A673 (cell line): Measurements from ENCODE around the gene VTI1A. TPM values are rescaled to one million over a fixed set of nuclear protein-coding genes. Genes with fewer than 3 reads are reported as not detected.

Experiments used
- BruUV-seq: library from RNA; stranded (reverse); fragments of 400-500 nt; replicated peaks from 2 replicates; lab custom pipeline; 2021; lab: Mats Ljungman, UMichigan
- CTCF ChIA-PET: fragments of 300-600 bp; sonication (Branson Sonifier 250); formaldehyde crosslinking; loops from one replicate; lab custom pipeline; 2022; ENCODE audit warnings: antibody characterized with exemption; lab: Charles Lee
- POLR2A ChIA-PET: fragments of 300-600 bp; sonication (Branson Sonifier 250); formaldehyde crosslinking; loops from one replicate; lab custom pipeline; 2022; ENCODE audit warnings: antibody characterized with exemption; ENCODE audit not compliant: low non-redundant PET; lab: Charles Lee
- DNase-seq: peaks from one replicate; pipeline ENCODE4 v3.0.0-alpha.2; 2015; ENCODE audit warnings: low spot score
- H3K27ac ChIP-seq: fragments of 200-600 bp; sonication (generic); 2 replicates; pipeline ENCODE4 v1.5.1; 2016; ENCODE audit warnings: mixed run types, low read depth, mild to moderate bottlenecking, mixed read lengths, antibody characterized with exemption, low read length; ENCODE audit not compliant: poor library complexity, severe bottlenecking
- H3K27me3 ChIP-seq: fragments of 200-600 bp; sonication (generic); replicated peaks from 2 replicates; pipeline ENCODE4 v1.6.1; 2017; ENCODE audit warnings: mixed run types, low read depth, mild to moderate bottlenecking, mixed read lengths, antibody characterized with exemption, low read length; ENCODE audit not compliant: insufficient read depth, poor library complexity
- H3K36me3 ChIP-seq: fragments of 200-600 bp; sonication (generic); 2 replicates; pipeline ENCODE4 v1.6.1; 2016; ENCODE audit warnings: mixed run types, mild to moderate bottlenecking, mixed read lengths, antibody characterized with exemption, low read length; ENCODE audit not compliant: insufficient read depth, poor library complexity, severe bottlenecking
- H3K4me1 ChIP-seq: fragments of 200-600 bp; sonication (generic); 2 replicates; pipeline ENCODE4 v1.6.1; 2017; ENCODE audit warnings: mixed run types, mild to moderate bottlenecking, mixed read lengths, antibody characterized with exemption, low read length; ENCODE audit not compliant: insufficient read depth, poor library complexity, severe bottlenecking
- H3K4me3 ChIP-seq: fragments of 200-600 bp; sonication (generic); 2 replicates; pipeline ENCODE4 v1.5.1; 2016; ENCODE audit warnings: low read depth, mixed run types, mild to moderate bottlenecking, mixed read lengths, low read length; ENCODE audit not compliant: poor library complexity, severe bottlenecking
- H3K9me3 ChIP-seq: fragments of 200-600 bp; sonication (generic); 2 replicates; pipeline ENCODE4 v1.6.1; 2016; ENCODE audit warnings: mixed run types, low read depth, mild to moderate bottlenecking, mixed read lengths, antibody characterized with exemption, low read length; ENCODE audit not compliant: poor library complexity, severe bottlenecking
- CTCF ChIP-seq: fragments of 300-800, 200-600 bp; sonication (generic); conservative IDR thresholded peaks from 2 replicates; pipeline ENCODE4 v1.5.1; 2017; ENCODE audit warnings: low read depth, mild to moderate bottlenecking, antibody characterized with exemption, low read length, moderate library complexity, mixed read lengths
- EZH2 ChIP-seq: fragments of 200-600 bp; sonication (generic); IDR thresholded peaks from 2 replicates; pipeline ENCODE4 v1.6.1; 2017; ENCODE audit warnings: borderline replicate concordance, low read depth, mild to moderate bottlenecking, mixed read lengths, antibody characterized with exemption, low read length; ENCODE audit not compliant: poor library complexity, severe bottlenecking
- intact Hi-C: fragments of 100-400 bp; cut with micrococcal nuclease; formaldehyde crosslinking; loops from one replicate; pipeline ENCODE4 v1.10.0; 2022; ENCODE audit not compliant: unreplicated experiment
- total RNA-seq: library from RNA; stranded (reverse); gene quantifications from 2 replicates; pipeline ENCODE4 v1.2.3, GENCODE V29; 2021

VTI1A gene
- total RNA-seq, 1 experiment from 2014 or later = 38.7 TPM

DNA sequence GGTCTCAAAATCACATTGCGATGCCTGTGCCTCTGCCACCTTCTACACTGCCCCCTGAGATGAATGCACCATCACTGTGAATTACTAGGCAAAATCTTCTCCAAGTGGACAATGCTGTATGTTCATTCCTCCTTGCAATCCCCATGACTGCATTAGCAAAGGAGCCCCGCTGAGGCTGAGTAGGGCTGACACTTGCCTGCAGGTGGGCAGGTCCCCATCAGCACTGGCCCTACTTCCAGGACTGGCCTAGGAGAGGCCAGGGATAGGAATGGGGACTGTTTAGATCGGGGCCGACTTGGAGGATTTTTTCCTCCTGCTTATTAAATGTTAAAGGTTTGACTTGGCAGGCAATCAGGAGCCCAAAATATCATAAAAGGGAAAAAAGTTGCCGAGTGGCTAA is 376.0 kb downstream of the VTI1A start:
- Histone ChIP-seq H3K4me1 (no peaks in the 10 kb centered on the region), H3K4me3 (no peak overlapping the region), H3K36me3 (no peaks in the 10 kb centered on the region), H3K27me3 (no peaks in the 10 kb centered on the region), H3K27ac (no peak overlapping the region), H3K9me3 (no peaks in the 10 kb centered on the region)
- BruUV-seq = no TSS peak
- no peak for DNase-seq
- intact Hi-C loops = no loop called here
- ChIA-PET POLR2A (no interaction called here), CTCF (no interaction called here)
- TF ChIP-seq CTCF (no peak), EZH2 (no peak)

GRCh38 chr10:112823604-112824003 is 376.6 kb downstream of the VTI1A start:
- BruUV-seq = no TSS peak
- TF ChIP-seq CTCF (no peak), EZH2 (no peak)
- no peak overlapping the region for H3K27ac ChIP-seq
- DNase-seq = no peak
- POLR2A ChIA-PET = no interaction called here
- no peaks in the 10 kb centered on the region for H3K4me1 ChIP-seq
- no peaks in the 10 kb centered on the region for H3K27me3 ChIP-seq
- H3K4me3 ChIP-seq = no peak overlapping the region
- intact Hi-C loops = no loop called here
- H3K36me3 ChIP-seq = no peaks in the 10 kb centered on the region
- CTCF ChIA-PET = no interaction called here
- H3K9me3 ChIP-seq = no peaks in the 10 kb centered on the region

DNA sequence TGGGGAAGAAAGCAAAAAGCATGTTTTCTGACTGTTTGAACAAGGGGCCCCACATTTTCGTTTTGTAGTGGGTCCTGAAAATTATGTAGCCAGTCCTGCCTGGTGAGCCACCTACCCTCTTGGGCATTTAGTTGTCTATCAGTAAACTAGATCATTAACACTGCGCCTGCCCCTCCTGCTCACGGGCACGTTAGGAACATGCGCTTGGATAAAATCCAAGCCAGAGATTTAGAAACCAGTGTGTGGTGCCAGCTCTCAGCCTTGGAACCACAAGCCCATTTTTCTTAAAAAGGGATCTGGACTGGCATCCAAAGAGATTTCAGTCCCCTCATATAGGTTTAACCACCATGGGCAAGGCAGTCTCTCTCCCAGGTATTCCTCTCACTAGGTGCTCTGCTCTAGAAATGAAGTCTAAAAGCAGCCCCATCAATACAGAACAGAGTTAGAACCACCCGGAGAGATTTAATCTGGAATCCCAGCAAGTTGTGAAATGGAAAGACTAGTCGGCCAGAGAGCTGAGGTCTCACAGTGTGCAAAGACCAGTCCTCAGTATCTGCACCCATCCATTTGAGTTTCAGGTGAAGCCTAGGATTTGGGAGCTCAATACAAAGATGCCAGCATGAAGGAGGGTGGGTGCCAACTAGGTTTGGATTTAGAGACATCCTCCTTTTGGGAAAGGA is 379.1 kb downstream of the VTI1A start:
- ChIA-PET CTCF (no interaction called here), POLR2A (no interaction called here)
- Histone ChIP-seq H3K27ac (no peak overlapping the region), H3K4me3 (no peak overlapping the region), H3K4me1 (no peaks in the 10 kb centered on the region), H3K27me3 (no peaks in the 10 kb centered on the region), H3K36me3 (no peaks in the 10 kb centered on the region), H3K9me3 (no peaks in the 10 kb centered on the region)
- DNase-seq = no peak
- intact Hi-C loops = no loop called here
- TF ChIP-seq EZH2 (no peak), CTCF (no peak)
- no TSS peak for BruUV-seq
